Measurements from ENCODE around the gene MAP3K4. TPM values are rescaled to one million over a fixed set of nuclear protein-coding genes. Genes with fewer than 3 reads are reported as not detected.

The MAP3K4 gene
- total and polyA plus RNA-seq, 2 of the 8 experiments (the other 6 are each of a cell fraction or from before 2014, with no cell fraction given) = 16.6 to 51.6 TPM

DNA sequence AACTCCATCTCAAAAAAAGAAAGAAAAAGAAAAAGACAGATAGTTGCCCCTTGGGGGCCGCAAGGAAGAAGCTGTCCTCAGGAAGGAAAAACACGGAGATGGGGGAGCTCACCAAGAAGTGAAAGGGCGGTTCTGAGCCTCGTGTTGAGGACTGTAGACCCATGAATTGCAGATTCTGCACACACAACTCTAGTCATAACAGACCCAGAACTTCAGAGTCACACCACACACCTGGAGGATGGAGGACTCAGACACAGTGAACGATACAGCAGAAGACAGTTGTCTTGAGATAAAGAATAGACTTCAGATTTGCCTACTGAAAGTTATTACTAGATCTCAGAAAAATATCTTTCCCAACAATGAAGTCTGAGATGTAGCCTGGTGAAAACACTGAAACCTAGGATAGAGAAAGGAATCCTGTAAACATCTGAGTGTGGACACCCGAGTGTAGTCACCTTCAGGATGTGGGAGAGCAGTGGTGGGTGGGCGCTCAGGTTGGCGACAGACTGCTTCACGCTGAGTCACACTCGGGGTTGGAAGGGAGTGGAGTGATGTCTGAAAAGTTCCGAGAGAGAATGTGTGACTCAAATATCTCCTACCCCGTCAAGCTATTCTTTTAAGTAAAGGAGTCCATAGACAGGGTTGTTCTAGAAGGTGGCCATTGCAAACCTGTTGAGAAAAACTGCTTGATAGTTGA, 88.1 kb downstream of the MAP3K4 start:
- POLR2A ChIA-PET (ENCODE audit: partially characterized antibody) = no interaction called here
- no peak for TF ChIP-seq BRCA1 (IDR thresholded peaks at IDR 0.05; ENCODE audit: low read depth, low read length)
- TF ChIP-seq POLR2AphosphoS5 (IDR thresholded peaks at IDR 0.05; ENCODE audit: low read depth, low read length) = no peak
- no peak for TF ChIP-seq HDAC6 (IDR thresholded peaks at IDR 0.05; ENCODE audit: low read depth, low read length)
- no peak for TF ChIP-seq TBP (IDR thresholded peaks at IDR 0.05; ENCODE audit: low read depth, low read length)
- no peak for TF ChIP-seq KDM4A (IDR thresholded peaks at IDR 0.05; ENCODE audit: low read depth, low read length, severe bottlenecking)
- TF ChIP-seq FOSL1 (IDR thresholded peaks at IDR 0.05; ENCODE audit: insufficient read depth, low read depth, low read length) = no peak
- TF ChIP-seq TAF1 (IDR thresholded peaks at IDR 0.05; ENCODE audit: low read depth, low read length) = no peak
- TF ChIP-seq RNF2 (IDR thresholded peaks at IDR 0.05; ENCODE audit: borderline replicate concordance, low read depth, low read length, missing control alignments, poor library complexity, severe bottlenecking) = no peak
- TF ChIP-seq HDAC2 (IDR thresholded peaks at IDR 0.05; ENCODE audit: borderline replicate concordance in 1 of 2, low read depth in 2 of 2, low read length in 2 of 2) = no peak
- TF ChIP-seq SP2 (IDR thresholded peaks at IDR 0.05; ENCODE audit: low read length) = no peak
- TF ChIP-seq CBX5 (IDR thresholded peaks at IDR 0.05; ENCODE audit: low read depth, low read length) = no peak
- no peak for TF ChIP-seq GABPA (IDR thresholded peaks at IDR 0.05; ENCODE audit: borderline replicate concordance, insufficient read depth, low read length)
- TF ChIP-seq SP4 (IDR thresholded peaks at IDR 0.05; ENCODE audit: low read length) = no peak

More for the DNA sequence above, 88.1 kb downstream of the MAP3K4 start:
- H3K4me3 ChIP-seq (ENCODE audit: extremely low read depth in 1 of 4, insufficient read depth in 2 of 4, low read depth in 3 of 4, low read length in 4 of 4) = no peak overlapping the region
- H2BK5ac ChIP-seq (ENCODE audit: low read depth, low read length) = no peak overlapping the region
- no peak overlapping the region for H2BK15ac ChIP-seq (ENCODE audit: low read length)
- H3K27me3 ChIP-seq (replicated peaks in 1 of 4; ENCODE audit: control insufficient read depth in 3 of 4, extremely low read depth in 1 of 4, insufficient read depth in 3 of 4, low read length in 3 of 4) = no peaks in the 10 kb centered on the region
- H3K9ac ChIP-seq (replicated peaks in 1 of 4; ENCODE audit: extremely low read depth in 1 of 4, low read depth in 3 of 4, low read length in 3 of 4) = no peak overlapping the region
- H3K23me2 ChIP-seq (ENCODE audit: low read depth, low read length) = no peaks in the 10 kb centered on the region
- no peak overlapping the region for H2AFZ ChIP-seq (ENCODE audit: low read length)
- peaks cover 2 to 45% (median 24%) of the 10 kb centered on the region in 4 experiments for H3K36me3 ChIP-seq (ENCODE audit: control insufficient read depth in 2 of 4, insufficient read depth in 4 of 4, low read length in 3 of 4)
- DNase-seq (ENCODE audit: low read depth in 1 of 2, low spot score in 2 of 2) (no peak), FAIRE-seq (no peak)
- peaks cover 1 to 3% of the 10 kb centered on the region in 2 experiments for H4K20me1 ChIP-seq (replicated peaks in 1 of 2; ENCODE audit: control insufficient read depth in 1 of 2, insufficient read depth in 2 of 2, low read length in 2 of 2)
- no peak overlapping the region for H3K18ac ChIP-seq (ENCODE audit: extremely low read depth, low read length)
- H2AK5ac ChIP-seq (ENCODE audit: low read depth, low read length) = no peak overlapping the region
- no peak overlapping the region for H3K14ac ChIP-seq (ENCODE audit: insufficient read length)
- no peak overlapping the region for H4K91ac ChIP-seq (replicated peaks; ENCODE audit: insufficient read length, low read length)
- H3K23ac ChIP-seq (ENCODE audit: insufficient read length) = no peak overlapping the region
- H2BK120ac ChIP-seq (replicated peaks; ENCODE audit: low read depth, low read length) = no peak overlapping the region
- CTCF ChIA-PET (ENCODE audit: partially characterized antibody) = interaction anchor here (1.0 to 2.1 kb wide), 5 partner anchors 10 to 329 kb away, joined by 3 to 6 read pairs (median 5); no protein-coding TSS in a partner anchor
- no peak overlapping the region for H3K56ac ChIP-seq (replicated peaks; ENCODE audit: insufficient read length, low read depth, low read length)
- no peaks in the 10 kb centered on the region for H3K79me1 ChIP-seq (ENCODE audit: low read depth, low read length)
- no peak overlapping the region for H4K5ac ChIP-seq (ENCODE audit: insufficient read length, low read depth, low read length)
- no peaks in the 10 kb centered on the region for H3K79me2 ChIP-seq (ENCODE audit: control insufficient read depth in 1 of 2, insufficient read depth in 2 of 2, low read length in 2 of 2)
- 87% methylated on average over 12 of the region's 12 CpGs; no CpG with 5 or more reads in 1 of the 2 experiments for WGBS, 2 experiments (ENCODE audit: extremely low coverage in 1 of 2, insufficient coverage in 1 of 2, insufficient read length in 1 of 2, insufficient replicate concordance in 2 of 2, low coverage in 1 of 2, low lambda C conversion rate in 2 of 2, missing lambda C conversion rate in 1 of 2)
- H3K27ac ChIP-seq (ENCODE audit: low read depth, low read length) = no peak overlapping the region
- H3K4me2 ChIP-seq (ENCODE audit: insufficient read depth in 1 of 2, low read depth in 2 of 2, low read length in 2 of 2) = no peak overlapping the region
- no peak overlapping the region for H3K4ac ChIP-seq (replicated peaks; ENCODE audit: insufficient read length, low read depth, low read length)
- no peak overlapping the region for H2BK12ac ChIP-seq (ENCODE audit: low read depth, low read length)
- H3K4me1 ChIP-seq (replicated peaks in 1 of 4; ENCODE audit: control insufficient read depth in 3 of 4, insufficient read depth in 4 of 4, low read length in 3 of 4) = no peaks in the 10 kb centered on the region
- no peaks in the 10 kb centered on the region for H3K9me3 ChIP-seq (ENCODE audit: insufficient read depth in 2 of 2, low read depth in 1 of 2, low read length in 1 of 2)
- H4K8ac ChIP-seq (ENCODE audit: extremely low read depth, insufficient read depth, low read length) = no peak overlapping the region
- H2BK20ac ChIP-seq (ENCODE audit: low read length) = no peak overlapping the region
